Muscle of arm (tissue), 12 donors: Measurements from ENCODE around the gene TRAF3IP3. TPM values are rescaled to one million over a fixed set of nuclear protein-coding genes. Genes with fewer than 3 reads are reported as not detected.

Experiments used
- DNase-seq: peaks from one replicate; pipeline ENCODE4 v3.0.0-alpha.2; 2013
- polyA plus RNA-seq, 12 donors: library from polyadenylated mRNA; unstranded; fragments of 120-200 nt; gene quantifications; one replicate each; pipeline ENCODE4 v1.2.1, GENCODE V29; 2013; ENCODE audit not compliant: insufficient read length in 12 of 12

TRAF3IP3 gene
- polyA plus RNA-seq, 12 donors: 1.4 to 28.0 (median 3.3) TPM; not detected in 1

DNA sequence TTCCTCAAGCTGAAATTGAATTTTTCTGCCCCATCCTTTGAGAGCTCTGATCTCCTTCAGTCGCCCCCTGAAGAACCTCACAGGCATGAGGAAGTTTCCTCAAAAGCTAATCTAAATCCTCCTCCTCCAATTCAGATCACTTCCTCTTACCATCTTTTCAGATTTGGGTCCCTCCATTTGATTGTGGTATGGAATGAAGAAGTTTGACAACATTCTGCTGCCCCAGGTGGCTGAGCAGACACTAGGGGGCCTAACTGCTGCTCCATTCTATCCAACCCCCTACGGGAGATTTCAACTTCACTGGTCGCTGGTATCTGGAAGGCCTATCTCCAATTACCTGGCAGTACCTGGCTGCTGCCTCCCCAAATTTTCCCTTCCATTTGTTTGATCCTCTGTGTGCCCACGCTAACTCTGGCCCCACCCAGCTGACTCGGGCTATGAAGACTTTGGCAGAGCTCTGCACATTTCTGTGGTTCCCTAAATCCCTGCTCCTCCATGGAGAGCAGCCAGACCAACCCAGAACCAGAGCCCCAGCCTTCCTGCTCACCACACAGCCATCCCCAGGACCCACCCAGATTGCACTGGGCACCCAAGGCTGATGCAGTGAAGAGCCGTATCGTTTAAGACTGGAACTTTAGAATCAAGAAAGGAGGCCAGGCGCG, 42.3 kb downstream of the TRAF3IP3 start:
- DNase-seq: no peak

DNA sequence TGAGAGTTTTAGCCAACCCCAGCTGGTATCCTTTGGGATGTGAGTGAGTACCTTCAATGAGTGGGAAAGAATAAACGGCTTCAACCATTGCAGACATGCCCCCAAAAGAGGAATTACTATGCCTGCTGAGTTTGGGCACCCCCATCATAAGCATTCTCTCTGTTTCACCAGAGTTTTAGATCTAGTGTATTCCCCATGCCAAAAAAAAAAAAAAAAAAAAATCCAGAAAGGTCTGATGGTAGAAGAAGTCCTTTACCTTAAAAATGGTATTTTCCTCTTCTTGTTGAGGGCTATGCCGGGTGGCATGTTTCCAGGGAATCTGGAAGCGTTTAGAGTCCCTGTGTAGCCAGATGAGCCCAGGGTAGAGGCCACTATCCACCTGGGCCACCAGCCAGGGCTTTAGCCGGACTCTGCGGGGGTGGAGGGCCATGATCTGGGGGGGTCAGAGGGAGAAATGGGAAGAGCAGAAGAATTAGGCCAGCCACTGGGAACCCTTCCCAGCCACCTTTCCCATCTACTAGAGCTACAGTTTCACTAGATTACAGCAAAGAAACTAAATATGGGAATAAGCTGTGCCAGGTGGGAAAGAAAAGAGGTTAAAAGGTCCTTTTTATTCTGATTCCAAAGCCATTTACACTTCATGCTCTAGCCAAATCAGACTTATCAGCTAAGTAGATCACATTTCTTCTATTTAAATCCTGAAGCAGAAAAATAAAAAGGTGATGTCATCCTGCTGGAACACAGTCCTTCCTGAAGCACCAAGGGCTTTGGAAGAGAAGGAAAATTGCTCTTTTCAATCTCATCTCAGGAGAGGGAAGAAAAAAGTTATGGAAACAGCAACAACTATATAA, 45.4 kb downstream of the TRAF3IP3 start:
- DNase-seq: peak; percentile 59

DNA sequence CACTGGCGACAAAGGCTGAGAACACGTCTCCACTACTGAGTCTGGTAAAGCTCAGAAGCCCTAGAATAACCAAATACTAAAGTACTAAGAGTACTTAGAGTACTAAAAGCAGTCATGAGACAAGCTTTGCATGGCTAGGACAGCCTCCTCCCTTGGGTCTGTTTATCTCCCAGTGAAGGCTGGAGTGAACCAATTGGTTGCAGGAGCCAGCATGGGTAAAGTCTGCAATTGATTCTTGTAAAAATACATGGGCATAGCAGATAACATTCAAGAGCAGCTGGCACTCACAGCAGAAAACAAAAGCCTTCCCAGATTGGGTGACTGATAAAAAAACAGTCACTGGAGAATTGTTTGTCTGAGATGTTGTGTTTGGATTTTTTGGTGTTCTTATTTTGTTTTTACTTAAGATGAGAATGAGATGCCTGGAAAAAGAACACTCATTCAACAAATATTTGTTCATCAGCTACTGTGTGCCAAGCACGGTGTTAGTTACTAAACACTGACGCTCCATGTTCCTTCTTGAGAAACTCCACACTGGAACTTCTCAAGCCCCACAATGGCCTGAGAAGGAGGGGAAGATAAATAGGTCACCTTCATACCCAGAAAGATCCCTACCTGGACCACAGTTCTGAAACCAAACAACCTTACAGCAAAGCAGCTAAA, 46.4 kb downstream of the TRAF3IP3 start:
- DNase-seq: no peak

DNA sequence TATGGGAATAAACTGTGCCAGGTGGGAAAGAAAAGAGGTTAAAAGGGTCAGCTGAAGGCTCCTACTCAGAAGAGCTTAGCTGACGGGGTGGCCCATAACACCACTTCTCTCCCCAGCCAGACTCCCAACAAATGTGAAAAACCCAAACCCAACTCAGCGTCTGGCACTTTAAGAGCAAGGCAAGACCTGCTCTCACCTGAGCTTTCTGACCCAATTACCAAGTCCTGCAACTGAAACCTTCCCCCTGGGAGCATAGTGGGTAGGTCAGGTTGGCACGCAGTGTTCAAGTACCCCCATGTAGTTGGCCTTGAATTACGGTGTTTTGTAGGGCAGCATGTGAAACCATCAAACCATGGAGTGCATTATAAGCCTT, 46.9 kb downstream of the TRAF3IP3 start:
- no peak for DNase-seq

DNA sequence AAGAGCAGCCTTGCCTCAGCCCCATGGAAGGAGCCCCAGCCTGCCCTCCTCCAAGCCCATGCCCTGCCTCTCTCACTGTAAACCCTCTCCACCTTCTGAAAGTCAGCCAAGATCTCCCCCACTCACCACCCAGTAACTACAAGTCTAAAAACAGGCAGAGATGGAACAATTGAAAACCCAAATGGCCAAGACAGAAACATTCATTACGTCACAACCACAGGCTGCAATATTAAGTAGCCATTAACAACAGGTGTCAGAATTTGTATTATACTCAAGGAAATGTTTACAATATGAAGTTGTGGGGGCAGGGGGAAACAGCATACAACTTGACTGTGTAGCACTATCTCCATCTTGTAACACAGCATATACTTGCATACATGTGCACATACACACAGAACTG, 47.7 kb downstream of the TRAF3IP3 start:
- DNase-seq: no peak

DNA sequence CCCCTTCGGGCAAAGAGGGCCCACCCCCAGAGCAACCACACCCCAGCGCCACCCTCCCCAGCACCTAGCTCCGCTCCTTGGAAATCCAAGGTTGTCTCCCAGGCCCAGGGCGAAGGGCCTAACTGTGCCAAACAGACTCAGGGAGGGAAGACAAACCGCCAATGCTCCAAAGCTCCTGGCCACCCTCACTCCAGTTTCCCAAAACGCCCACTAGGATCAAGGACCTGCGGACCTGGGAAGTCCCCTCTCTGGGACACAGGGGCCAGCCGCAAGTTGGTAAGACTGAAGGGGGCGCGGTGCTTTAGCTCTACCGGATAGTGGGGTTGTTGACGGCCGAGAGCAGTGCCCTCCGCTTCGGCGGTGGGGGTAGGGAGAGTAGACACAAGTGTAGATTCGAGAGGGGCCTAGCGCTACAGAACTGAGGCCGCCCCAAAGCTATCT, 49.5 kb downstream of the TRAF3IP3 start:
- no peak for DNase-seq

DNA sequence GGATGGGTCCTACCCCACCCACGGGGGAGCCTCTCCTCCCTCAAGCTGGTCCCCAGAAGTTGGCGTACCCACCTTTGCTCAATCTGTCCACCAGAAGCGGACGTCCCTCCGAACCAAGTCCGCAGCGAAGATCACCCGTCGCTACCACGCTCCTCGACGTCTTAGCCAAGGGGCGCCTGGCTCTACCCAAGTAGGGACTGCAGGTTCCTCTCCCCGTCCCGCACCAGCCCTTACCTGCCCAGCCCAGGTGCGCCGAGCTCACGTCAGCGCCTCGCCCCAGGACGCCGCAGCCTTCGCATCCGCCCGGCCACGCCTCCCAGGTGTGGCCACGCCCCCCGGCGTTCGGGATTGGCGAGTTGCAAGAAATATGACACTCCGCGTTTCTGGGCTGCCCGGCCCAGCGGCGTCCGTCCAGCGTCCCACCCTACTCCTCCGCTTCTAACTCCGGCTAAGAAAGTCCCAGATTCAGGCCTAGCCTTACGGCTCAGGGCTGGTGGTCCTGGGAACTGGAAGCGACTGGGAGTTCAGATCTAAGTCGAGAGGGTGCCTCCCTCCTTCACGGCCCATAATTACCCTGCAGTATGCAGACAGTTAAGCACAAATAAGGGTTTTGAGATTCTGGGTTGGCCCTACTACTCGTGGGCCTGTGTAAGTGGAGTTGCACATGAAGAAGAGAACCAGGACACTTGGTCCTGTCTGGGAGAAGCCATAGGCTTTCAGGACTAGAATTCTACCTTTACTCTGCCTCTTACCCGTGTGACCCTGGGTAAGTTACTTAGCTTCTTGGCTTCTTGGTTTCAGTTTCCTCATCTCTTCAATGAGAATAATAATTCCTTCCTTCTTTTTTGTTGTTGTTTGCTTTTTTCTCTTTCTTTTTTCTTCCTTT, 50.3 kb downstream of the TRAF3IP3 start, which contains the start of gene IRF6:
Gene IRF6 (minus strand): TSS at position 268 of the 886 bp plus-strand sequence. CDS start 4,729 bp downstream, outside the sequence.
- DNase-seq: peak; percentile 66

DNA sequence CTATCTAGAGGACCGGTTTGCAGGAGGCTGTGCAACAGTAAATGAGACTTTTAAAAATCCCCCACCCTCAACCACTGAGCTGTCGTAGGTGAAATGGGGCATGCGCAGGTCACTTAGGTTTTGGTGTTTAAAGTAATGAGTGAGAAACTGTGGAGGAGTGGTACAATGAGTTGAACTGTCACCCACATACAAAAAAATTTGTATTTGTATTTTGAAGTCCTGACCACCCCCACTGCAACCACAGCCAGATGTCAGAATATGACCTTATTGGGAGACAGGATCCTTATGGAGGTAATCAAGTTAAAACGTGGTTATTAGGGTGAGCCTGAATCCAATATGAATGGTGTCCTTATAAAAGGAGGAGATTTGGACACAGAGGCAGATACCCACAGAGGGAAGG, 51.7 kb downstream of the TRAF3IP3 start:
- no peak for DNase-seq

DNA sequence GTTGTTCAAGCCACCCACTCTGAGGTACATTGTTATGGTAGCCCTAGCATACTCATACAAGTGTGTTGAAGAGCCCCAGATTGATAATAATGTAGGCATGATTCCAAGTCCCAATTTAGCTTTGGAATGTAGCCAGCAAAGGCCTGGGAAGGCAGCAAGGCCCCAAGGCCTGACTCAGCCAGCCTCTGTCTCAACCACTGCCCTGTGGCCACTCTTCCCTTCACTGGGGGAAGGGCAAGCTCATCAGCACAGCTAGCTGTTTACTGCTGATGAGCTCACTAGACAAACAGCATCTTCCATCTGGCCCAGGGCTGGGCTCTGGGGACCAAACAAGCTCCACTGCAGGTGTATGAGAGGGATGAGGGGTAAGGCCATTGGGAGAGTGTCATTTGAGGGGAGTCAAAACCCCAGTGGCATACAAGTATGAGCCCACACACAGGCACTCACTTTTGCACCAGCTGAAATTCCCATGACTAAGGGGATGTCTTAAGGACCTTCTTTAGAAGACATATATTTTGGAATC, 52.3 kb downstream of the TRAF3IP3 start:
- DNase-seq: no peak

DNA sequence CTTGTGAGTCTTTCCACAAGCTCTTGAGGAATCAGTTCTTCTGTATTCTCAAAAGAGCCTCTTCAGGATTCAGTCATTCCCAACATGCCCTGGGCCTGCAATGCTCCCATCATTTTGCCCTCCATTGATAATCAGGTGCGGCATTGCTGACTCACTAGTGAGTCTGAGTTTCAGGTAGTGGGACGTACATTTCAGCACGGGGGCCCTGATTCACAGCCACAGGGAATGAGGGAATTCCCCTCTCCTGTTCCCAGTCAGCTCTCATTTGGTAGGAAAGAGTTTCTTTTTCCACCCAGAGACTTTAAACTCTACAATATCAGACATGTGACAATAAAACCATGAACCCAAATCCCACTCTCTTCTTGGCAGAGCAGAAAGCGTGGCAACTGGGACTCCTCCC, 53.8 kb downstream of the TRAF3IP3 start:
- no peak for DNase-seq

DNA sequence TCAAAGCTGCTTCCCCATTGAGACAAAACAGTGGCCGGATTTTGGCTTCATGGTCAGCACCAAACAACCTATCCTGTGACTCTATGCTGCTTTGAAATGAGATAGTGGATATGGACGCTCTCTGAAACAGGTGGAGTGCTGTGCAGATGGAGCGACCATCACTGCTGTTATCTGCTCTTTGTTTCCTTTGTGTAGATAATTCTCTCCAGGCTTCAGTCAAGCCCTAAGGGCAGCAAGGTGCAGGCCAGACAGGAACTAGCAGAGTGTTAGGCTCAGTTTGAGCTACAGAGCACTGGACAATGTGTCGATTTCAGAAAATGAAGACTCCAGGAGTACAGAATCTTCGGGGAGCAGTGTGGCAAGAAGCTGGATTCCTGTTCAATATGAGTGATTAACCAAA, 54.9 kb downstream of the TRAF3IP3 start:
- no peak for DNase-seq

DNA sequence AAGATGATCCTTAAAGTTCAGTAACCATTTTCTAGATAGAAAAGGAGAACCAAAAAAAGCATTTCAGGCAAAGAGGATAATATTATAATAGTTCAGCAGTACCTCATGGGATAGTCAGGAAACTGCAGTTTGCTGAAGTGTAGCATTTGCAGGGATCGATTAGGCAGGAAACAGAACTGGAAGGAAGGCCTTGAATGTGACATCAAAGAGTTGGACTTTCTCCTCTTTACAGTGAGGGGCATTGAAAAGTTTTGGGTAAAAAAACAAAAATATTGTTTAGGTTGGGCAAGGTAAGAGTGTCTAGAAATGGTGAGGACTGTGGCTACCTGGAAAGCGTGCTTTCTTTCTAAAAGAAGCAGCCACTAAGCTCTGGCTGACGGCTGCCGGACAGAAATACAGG, 58.0 kb downstream of the TRAF3IP3 start:
- no peak for DNase-seq

DNA sequence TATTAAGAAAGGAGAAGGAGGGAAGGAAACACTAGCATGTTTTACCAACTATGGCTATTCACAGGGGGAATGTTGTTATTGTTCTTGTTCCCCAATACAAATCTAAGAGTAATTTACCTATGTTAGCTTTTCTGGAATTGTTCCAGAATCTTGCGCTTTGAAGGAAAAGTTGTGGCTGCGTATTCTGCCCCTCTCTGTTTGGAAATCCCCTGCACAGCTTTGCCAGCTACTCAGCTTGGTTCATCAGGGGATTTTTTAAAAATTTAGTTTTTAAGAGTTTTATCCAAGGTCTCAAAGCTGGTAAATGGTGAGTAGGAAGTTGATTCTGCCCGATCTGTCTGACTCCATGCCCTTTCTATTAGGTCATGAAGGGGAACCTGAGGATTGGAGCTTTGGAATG, 59.6 kb downstream of the TRAF3IP3 start:
- DNase-seq: no peak

DNA sequence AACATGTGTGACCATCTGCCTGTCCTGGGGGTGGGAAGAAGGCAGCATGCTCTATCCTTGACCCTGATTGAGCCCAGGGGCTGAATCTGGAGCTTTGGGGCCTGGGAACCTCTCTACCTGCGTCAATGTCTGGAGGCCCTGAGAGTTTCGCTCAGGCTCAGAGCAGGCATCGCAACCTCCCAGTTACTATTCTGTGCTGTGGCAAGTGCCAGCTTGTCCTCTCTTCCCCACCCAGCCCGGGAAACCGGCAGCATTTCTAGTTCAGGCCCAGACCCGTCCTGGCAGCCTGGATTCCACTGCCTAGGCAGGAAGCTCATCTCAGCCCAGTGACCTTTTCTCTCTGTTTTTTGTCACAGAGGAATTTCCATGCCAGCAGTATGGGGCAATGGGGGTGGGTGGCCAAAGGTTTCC, 60.1 kb downstream of the TRAF3IP3 start:
- no peak for DNase-seq

DNA sequence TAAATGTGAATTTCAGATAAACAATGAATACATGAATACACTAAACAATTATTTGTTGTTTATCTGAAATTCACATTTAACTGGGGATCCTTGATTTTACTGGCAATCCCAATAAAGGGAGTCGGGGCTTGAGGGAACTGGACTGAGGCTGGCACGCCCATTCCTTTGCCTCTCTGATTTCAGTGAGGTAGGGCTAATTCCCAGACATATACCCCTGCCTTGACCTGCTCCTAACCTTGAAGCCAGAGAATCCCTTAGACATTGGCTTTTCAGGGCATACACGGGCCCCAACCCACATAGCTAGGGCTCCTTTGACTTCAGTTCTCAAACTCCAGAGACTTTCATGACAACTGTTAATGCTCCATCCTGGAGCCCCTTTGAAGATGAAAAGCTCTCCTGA, 61.1 kb downstream of the TRAF3IP3 start:
- DNase-seq: no peak

DNA sequence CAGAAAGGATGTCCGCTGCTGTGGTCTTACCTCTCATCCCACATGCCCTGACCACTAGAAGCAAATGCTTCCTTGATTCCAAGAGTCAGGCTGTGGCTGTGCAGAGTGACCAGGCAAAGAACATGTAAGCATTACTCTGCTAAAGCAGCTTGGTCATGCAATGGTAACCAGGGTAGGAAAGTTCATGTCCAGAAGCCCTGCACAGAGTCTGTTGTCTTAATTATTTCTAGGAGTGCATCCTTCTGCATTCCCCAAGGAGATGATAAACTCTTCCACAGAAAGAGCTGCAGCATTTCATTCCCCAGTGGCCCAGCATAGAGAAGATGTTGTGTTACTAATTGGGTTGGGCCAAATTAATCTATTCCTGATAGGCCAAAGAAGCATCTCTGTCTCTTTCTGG, 61.8 kb downstream of the TRAF3IP3 start:
- DNase-seq: no peak

DNA sequence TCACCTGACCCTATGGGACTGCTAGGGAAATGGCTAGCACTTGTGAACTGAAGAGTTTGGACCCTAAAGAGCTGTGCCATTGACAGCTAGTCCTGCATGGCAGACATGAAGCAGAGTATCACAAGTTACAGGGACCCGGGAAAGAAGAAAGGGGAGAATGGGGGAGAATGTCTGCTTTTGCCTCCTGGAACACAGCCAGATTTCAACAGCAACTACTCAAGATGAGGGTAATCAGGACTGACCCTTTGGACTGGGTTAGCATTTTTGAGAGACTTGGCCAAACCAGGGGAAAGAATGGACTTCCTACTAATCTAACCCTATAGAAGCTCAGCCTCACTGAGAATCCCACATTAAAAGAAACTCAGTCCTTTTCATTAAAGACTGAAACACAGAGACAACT, 63.2 kb downstream of the TRAF3IP3 start:
- no peak for DNase-seq

DNA sequence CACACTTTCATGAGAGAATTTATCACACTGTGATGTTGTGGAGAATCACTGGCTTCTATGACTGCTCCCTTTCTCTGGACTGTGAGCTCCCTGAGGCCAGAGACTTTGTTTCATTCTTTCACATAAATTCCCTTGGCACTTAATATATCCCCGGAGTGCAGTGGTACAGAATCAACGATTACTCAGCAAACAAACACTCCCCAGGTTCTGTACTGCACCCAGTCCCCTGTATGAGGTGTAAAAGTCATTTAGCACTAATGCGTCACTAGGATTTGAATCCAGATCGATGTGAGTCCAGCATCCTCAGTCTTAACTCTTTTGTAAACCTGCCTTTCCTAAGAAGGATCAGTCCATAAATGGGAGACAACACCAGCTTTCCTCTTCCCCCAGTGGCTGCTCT, 65.1 kb downstream of the TRAF3IP3 start:
- DNase-seq: no peak

DNA sequence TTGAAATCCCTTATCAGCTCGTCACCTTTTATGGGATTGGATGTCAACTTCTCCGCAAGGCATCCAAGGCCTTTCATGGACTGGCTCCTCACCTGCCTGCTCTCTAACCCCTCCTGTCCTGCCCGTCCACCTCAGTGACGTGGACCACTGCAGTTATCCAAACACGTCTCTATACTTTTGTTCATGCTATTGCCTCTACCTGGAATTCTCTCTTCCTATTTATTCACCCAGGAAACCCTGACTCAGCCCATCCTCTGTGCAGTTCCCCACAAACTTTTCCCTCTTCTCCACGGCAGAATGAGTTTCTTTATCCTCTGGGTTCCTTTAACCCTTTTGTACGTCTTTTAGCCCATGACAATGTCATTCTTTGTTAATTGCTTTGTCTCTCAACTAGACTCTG, 66.9 kb downstream of the TRAF3IP3 start:
- no peak for DNase-seq

DNA sequence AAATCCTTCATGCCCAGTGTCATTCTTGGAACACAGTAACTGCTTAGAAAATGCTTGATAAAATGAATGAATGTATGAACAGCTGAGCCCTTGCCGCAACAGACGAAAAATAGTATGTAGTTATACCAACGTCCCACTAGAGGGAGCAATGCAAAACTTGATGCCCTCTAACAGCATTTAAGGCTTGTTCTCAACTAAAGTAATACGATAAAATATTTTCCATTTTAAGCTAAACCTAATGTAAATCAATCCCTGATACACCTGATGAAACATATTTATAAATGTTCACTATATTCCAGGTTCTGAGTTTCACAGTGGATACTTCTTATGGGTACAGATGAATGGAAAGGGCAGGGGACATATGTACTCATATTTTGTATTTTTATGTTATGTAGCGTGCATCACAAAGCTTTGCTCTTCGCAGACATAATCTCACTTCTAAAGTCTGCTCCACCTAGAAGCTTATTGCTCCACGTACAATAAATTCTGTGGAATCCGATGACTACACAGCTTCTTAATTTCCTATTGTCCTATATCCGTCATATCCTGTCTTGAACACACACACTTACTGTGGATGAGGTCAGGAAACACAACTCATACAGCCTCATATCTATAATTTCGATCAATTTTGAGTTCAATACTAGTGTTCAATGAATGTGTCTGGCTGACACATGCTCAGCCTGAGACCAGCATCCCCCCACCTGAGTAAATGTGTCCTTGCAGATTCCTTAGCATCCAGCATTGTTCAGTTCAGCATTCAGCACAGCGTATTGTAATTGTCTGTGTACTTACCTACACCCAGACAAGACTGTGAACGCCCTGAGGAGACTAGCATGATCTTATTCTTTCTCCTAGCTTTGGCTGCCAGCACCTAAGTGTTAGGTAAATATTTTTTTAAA, 67.5 kb downstream of the TRAF3IP3 start:
- no peak for DNase-seq
